CD4-positive, alpha-beta T cell treated with Interleukin-6 for 4 hours (primary cell): ENCODE data around the gene HIVEP2.
A peak's percentile ranks its signal among the peaks of the same experiment; 100 is the strongest.

ENCODE experiments used
- DNase-seq: peaks from one replicate; pipeline ENCODE4 v3.0.0-alpha.2; 2020; ENCODE audit warnings: mixed read lengths

The HIVEP2 gene

DNA sequence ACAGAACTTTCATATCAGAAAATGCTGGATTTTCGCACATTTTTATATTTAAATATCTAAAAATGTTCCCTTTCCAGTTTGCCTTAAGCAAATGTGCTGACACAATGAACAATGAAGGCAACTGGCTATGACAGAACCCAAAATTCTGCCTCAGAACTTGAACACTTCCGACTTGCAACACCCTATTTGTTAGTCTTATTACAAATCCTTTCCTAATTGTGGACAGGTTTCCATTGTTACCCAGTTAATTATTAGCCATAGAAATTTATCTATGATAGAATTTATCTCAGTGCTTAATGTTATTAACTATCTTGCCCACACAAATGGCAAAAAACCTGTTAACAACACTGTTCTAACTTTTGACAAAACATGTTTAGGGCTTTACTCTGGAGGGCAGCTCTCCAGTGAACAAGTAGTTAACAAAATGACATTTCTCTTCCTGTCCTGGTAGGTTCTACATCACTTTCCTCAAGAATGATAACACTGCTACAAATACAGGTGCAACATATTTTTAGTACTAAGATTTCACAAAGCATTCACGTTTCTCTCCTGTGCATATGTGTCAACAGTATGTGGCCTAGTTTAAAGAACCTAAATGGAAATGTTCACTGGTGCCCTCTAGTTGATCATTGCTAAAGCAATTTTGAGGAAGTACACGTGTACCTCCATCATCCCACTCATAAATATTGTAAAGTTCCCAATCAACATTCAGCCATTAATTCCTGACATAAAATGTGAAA lies 58.4 kb downstream of the HIVEP2 start:
- no peak for DNase-seq

DNA sequence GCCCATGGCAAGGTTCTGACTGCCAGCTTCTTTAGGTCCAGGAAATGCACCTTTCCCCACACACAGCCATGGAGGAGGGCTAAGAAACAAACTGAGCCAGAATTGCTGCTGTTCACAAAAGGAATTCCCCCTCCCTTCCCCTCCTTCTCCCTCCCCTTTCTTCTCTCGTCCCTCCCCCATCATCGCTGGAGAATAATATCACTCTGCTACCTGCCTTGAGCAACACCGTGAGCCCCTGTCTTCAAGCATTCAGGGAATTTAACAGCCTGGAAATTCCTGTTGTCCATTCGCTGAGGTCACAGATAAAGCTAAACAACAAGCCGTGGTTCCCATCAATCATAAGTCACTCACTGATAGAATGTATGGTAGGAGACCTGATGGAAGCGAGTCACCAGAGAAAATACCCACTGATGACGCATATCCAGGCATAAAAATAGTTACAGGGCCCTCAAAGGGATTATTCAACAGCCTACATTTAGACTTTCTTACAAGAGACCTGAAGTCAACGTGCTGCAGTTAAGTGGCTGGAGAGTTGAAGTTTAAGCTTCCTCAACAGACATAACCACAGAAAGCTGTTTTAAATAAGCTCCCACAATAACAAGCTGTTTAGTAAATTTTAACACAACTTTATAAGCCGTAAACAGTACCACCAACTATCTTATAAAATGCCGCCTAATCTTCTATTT lies 59.7 kb downstream of the HIVEP2 start:
- peak; percentile 53 for DNase-seq

DNA sequence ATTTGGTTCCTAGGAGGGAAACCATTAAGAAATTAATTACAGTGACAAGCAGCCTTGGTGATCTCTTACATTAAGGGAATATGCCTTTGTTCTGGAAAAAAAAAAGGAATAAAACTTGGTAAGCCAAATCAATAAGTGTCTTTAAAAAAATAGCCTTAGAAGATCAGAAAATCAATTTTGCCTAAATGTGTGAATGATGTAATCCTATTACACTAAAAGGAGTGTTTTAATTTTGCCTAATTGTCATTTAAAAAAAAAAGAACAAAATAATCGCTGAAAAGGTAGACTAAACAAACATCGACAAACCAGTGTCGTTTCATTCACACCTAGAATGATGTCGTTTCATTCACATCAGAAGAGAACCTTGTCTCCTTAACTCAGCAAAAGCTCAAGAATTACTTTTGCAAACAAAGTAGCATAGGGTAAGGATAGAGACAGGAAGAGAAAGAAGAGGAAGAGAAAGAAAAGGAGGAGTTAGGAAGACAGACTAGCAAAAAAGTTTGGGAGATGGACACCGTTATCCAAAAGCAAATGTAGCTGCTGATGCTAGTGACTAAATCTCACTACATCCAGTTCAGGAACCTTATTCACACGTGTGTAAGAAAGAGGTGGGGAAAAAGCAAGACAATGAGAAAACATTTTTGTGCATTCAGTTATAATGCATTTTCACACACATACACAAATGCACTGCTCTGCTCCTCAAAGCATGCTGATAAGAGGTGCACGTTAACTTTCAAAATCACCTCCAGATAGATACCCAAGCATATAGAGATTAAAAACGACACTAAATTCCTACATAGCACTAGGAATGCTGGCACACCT lies 60.6 kb downstream of the HIVEP2 start:
- DNase-seq, result no peak

DNA sequence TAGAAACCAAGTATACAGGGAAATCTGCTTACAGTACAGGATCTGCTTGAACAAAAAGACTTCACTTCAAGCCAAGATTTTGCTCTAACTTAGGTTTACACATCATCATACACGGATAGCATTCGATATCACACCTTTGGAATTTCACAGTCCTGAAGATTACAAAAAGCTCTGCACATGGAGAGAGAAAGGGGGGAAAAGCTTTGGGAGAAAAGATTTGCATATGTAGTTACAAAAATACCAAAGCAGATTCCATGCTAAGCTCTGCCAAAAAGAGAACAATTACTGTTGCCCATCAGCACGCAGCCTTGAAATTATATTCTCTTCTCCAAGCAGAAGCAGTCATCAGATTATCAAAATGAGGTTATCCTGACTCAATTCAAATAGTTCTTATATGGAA lies 62.0 kb downstream of the HIVEP2 start:
- DNase-seq, result no peak

DNA sequence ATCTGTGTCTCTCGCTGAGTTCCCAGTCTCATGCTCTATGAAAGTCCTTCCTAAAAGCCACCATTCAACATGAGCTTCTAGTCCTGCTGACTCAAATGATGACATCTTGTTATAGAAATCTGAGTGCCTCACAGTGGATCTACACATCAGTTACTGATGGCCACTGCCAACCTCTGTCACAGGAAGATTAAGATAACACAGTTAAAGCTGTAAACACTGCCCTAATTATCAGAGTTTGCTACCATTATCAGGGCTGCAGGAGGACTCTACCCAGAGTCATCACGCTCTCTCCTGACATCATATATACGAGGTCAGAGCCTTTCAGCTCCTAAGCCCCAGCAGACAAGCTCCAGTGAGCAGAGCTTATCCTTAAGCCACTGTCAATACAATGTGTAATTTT lies 63.2 kb downstream of the HIVEP2 start:
- no peak for DNase-seq

DNA sequence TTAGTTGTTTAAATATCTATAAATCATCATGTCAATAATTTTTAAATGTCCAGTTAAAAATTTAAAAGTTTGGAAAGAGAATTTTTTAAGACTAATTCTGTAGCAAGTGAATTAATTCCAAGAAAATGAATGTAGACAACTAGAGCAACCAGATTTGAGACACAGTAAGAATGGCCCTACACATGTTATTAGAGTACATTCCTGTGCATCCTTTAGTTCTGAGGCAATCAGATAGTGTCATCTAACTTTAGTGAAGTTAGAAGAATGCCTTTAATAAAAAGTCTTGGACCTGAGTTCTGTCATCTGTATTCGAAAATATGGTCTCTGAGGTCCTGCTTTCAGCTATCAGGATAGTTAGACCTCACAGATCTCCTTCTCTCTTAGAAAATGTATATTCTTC lies 63.7 kb downstream of the HIVEP2 start:
- no peak for DNase-seq

DNA sequence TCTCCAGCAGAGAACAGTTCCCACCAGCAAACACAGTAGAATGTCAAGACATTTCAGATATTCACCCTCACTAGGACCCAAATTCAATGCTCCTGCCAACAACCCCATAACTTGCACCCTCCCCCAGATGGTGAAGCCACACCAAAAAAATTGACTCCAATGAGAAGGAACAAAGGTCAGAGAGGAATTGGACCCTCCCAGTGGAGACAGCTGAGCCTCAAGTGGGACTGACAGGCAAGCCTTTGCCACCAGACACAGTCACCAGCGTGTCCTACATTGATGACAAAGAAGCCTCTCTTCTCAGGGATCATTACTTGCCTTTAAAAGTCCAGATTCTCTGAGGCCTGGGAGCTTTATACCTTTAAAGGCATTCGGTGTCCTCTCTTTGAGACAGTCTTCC lies 64.8 kb downstream of the HIVEP2 start:
- no peak for DNase-seq

DNA sequence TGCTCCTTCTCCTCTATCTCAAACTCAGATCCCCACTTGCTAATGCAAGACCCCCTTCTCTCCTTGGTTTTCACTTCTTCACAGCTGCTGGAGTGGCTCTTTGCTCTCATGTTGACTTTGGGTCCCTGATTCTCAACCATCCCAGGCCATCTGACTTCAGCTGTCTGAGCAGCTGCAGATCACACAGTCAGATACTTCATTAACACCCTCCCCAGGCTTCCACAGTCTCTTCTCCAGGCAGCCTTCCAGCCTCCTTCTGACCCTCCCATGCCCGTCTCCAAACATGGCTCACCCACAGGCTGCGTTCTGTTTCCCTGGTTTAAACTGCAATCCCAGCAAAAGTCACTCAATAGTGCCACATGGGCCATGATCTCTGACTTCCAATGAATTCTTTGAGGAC lies 65.4 kb downstream of the HIVEP2 start:
- no peak for DNase-seq

DNA sequence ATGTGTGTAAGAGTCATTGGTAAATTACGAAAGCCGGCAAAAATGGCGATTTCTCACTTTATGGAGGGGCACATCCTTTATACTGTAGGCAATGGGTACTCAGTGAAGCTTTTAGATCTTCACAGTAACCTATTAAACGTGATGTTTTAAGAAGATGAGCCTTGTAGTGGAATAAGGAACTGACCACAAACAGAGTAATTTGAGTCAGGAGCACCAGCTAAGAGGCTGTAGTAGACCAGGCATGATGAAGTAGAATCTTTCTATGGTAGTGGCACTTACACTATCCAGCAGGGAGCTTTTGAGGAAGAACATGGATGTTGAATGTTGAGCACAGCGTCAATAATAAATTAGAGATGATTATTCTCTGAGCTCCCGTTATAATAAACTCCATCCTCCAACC lies 65.9 kb downstream of the HIVEP2 start:
- no peak for DNase-seq

DNA sequence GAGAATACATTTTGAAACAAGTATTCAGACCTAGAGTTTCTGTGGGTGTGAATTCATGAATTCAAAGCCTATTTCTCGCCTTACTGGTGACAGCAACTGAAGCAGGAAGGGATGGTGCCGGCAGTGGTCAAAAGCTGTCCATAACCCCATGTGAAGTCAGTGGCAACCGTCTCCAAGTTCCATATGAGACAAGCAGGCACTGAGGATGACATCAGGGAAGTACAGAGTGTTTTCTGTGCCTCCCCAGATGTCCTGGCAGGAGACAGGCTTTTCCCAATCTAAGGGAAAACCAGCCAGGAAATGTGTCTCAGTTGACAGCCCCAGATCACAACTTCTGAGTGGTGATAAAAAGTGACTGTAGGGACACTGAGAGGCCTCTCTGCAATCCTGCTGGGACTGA lies 66.6 kb downstream of the HIVEP2 start:
- no peak for DNase-seq

DNA sequence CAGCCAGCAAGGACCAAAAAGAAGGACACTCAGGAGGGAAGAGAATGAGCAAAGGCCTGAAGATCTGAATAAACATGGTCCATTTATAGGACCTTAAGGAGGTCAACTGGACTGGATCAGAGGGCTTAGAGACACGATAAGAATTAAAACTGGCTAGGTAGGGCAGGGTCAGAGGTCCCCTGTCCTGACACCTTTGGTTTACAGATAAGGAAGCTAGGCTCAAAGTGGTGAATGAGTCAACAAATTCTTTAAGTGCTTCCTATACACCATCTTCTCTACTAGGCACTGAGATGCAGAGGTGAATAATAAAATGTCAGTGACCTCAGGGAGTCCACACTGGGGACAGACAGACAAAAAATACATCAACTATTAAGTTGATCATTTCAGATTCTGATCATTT lies 70.3 kb downstream of the HIVEP2 start:
- no peak for DNase-seq

DNA sequence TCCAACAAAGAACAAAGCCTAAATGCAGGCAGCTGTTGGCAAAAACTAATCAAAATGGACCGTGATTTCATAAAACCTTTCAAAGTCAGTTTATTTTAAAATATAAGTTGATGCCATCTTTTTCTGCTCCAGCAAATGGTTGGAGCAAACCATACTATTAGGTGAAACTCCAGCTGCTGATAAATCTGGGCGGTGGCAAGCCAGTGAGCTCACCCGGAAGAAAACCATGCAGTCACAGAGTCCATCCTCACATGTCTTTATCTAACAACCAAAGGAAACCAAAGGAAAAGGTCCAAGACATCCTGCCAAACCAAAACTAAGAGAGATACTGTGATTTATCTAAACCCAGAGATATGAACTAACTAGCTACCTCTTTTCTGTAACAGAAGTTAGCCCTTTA lies 72.6 kb downstream of the HIVEP2 start:
- DNase-seq, result no peak

DNA sequence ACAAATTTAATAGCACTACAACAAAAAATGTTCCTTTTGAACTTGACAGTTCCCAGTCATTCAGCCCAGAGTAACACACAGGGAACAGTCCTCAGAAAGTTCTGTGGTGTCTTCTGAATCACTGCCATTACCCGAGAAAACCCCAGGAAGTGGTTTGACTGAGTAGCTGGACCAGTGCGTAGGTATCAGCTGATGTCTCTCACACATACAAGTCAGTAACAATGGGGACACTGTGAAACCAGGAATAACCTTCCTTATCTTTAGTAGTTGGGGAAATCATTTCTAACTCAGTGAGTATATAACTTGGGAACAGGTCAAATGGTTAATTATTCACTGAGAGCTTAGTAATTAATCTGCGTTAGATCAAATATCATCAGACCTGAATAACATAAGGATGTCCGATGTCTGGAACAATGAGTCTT lies 73.1 kb downstream of the HIVEP2 start:
- DNase-seq, result peak; percentile 66

DNA sequence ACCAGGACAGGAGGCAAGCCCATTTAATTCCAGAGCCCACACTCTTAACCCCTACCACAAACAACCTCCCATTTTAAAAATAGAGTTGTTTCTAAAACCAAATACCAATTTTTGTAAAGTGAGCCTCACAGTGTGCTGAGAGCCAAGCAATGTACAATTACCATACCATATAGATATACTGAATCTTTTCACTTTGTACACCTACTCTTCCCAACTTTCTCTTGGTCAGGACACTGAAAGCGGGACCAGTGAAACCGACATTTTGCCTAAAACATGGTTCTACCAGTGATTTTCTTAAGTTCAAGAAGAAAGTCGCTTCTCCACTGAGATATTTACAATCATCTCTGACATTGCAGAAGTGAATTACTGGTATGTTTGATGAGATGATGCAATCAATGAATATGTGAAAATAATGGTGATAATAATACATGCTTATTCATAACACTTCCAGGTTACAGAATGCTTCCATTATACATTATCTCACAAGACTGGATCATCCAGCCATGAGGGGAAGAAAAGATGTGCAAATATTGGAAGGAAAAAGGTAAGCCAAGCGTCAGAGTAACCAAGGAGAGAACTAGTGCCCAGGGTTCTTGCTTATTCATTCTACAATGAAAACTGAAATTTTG lies 74.1 kb downstream of the HIVEP2 start:
- no peak for DNase-seq

DNA sequence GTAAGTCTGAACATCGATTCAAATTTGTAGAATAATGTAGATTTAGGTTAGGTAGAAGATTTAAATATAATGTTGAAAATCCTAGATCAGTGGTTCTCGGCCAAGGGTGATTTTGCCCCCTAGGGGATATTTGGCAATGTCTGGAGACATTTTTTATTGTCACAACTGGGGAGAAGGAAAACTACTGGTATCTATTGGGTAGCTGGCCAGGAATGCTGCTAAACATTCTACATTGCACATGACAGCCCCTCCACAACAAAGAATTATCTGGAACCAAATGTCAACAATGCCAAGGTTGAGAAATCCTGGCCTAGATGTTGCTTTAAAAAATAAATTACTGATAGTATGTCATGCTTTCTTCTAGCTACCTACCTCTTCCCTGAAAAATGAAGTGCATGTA lies 76.1 kb downstream of the HIVEP2 start:
- DNase-seq, result no peak

DNA sequence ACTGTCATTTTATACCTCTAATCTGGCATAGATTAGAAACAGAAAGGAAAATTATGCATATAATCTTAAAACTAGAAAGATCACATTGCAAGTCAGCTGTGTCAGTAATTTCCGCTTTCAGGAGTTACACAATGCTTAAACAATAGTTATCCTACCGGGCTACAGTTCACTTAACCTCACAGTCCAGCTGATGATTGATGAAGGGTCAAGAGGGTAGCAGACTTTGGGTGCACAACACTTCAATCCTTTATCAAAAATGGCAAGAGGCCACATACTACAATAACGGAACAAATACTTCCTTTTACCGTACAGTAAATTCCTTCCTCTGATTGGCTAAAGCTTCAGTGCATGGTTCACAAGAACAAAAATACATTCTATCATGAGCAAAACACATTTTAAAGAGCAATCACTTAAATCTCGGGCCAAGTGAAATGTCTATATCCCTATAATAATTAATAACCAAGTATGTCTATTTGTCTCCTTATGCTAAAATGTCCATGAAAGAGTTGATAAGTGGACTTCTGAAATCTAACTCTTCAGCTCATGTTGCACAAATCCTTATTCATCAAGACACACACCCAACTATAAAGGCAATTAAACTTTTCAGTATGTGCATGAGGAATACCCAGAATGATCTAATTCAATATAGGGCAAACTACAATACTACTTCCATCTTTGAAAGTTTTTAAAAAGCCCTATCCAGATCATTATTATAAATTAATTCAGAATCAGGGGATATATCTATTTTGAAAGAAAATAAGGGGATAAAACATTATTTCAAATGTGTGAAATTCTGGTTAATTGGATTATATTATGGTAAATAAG lies 76.8 kb downstream of the HIVEP2 start:
- no peak for DNase-seq

DNA sequence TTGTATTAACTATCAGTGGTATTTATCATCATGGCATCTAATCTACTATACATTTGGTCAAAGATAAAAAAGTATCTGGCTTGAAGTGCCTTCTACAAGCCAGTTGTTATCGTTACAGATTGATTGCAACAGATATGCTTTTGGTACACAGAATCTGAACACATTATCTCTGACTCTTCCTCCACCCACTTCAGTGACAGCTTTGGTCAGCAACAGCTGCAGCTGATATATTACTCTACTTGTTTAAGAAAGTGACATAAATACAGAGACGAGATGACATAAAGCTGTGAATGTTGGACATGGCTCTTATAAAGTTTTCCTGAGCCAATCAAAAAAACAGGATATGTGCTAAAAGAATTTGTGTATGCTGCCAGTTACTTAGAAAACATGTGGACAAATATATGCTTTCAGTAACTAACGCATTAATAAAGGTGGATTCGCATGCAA lies 77.6 kb downstream of the HIVEP2 start:
- no peak for DNase-seq

DNA sequence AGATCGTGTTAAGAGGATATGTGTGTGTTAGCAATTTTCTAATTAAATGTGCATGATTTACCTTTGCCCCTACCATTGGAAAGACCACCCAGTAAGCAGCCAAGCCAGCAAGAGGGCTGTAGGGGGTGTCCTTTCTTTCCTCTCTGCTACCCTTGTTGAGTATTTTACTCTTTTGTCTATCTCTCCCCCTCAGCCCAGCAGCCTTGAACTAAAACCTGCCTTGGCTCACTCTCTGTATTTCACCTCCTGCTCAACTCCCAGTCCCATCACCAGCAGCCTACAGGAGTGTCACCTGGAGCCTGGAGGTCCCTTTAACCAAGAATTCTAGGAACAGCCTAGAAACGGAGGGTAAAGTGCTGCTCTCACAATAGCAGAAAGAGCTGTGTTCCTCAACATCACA lies 81.0 kb downstream of the HIVEP2 start:
- no peak for DNase-seq

DNA sequence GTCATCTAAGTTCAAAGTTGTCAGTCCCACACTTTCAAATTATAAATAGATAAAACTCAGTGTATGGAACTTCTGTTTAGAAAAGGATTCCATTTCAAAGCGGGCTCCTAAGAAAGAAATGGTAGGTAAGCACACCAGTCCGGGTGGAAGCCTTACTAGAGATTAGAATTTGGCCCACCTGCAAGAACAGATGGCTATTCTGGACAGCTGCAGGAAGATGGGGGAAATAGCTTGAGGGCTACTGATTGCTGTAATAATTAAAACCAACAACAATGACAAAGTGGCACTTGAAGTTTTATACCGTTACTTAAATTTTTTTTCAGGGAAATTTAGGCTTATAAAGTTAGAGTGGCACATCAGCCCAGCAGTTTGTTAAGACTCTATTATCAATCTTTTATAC lies 83.3 kb downstream of the HIVEP2 start:
- DNase-seq, result no peak

DNA sequence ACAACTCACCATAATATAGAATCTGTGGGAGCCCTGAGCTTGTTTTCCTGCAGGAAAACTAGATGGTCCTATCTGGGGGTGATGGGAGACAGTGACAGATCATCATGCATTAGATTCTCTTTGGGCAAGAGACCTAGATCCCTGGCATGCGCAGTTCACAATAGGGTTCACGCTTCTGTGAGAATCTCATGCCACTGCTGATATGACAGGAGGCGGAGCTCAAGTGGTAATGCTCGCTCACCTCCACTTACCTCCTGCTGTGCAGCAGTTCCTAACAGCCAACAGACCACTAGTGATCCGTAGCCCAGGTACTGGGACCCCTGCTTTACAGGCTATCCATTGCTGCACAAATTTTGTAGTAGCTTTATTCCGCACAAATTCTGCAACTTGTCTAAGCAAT lies 84.5 kb downstream of the HIVEP2 start:
- peak; percentile 46 for DNase-seq

DNA sequence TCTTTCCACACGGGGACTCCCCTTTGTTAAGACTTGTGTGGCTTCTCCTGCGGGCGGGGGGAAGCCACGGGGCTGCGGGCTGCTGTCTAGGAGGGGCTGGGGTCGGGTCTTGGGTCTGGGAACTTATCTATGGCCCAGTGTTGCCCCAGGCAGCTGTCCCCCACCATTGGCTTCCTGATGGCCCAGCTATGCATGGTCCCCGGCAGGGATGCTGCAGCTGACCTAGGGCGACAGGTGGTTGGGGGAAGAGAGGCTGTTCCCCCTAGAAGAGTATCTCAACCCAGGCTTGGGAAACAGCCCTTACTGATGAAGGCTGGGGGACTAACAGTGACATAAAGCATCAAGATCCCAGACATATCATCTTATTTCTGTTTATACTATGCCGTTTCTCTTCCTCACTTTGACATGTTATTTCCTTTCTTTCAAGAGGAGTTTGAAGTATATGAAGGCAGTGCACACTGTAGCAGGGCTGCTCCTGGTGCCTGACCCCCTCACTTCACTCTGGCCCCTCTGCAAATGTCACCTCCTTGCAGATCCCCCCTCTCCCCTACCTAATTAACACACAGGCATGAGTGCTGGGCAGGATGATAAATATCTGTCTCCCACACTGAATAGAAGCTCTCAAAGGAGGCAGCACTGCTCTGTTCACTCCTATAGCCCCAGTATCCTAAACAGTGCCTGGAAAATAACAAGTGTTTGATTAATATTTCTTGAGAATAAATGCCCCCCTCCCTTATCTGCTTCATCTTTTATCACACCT lies 87.0 kb downstream of the HIVEP2 start:
- peak; percentile 32 for DNase-seq
